HEK293 (cell line): ENCODE data around the gene CAPN10.

Experiments used
- CTCF ChIP-seq: fragments of 450-650 bp; formaldehyde crosslinking; IDR thresholded peaks from 2 replicates; pipeline ENCODE4 v1.5.1; 2016; ENCODE audit warnings: missing biosample characterization, missing genetic modification characterization
- MYNN ChIP-seq: fragments of 450-650 bp; formaldehyde crosslinking; IDR thresholded peaks from 2 replicates; pipeline ENCODE4 v1.5.1; 2016; ENCODE audit warnings: missing biosample characterization, missing genetic modification characterization, borderline replicate concordance
- REPIN1 ChIP-seq: fragments of 450-650 bp; formaldehyde crosslinking; IDR thresholded peaks from 2 replicates; pipeline ENCODE4 v1.5.1; 2017; ENCODE audit warnings: missing biosample characterization, missing genetic modification characterization, low read depth
- ZNF184 ChIP-seq: fragments of 450-650 bp; IDR thresholded peaks from 2 replicates; pipeline ENCODE4 v1.5.1; 2018; ENCODE audit warnings: missing biosample characterization, mild to moderate bottlenecking, missing genetic modification characterization
- ZNF274 ChIP-seq, 2 experiments: fragments of 200-500 bp in 1 of 2; fragments of 450-650 bp in 1 of 2; sonication (Bioruptor generic) in 1 of 2; formaldehyde crosslinking in 1 of 2; IDR thresholded peaks; 2 replicates each; pipeline versions ENCODE4 v1.5.1 to v1.6.1; 2014 to 2016; ENCODE audit warnings: borderline replicate concordance in 1 of 2, inconsistent platforms in 1 of 2, low read length in 1 of 2, missing biosample characterization in 1 of 2, missing genetic modification characterization in 1 of 2
- ZNF335 ChIP-seq: fragments of 450-650 bp; formaldehyde crosslinking; conservative IDR thresholded peaks from 2 replicates; pipeline ENCODE4 v1.5.1; 2016; ENCODE audit warnings: missing biosample characterization, missing genetic modification characterization
- ZNF561 ChIP-seq: fragments of 450-650 bp; IDR thresholded peaks from 2 replicates; pipeline ENCODE4 v1.5.1; 2018; ENCODE audit warnings: missing biosample characterization, missing genetic modification characterization, borderline replicate concordance

- TF ChIP-seq CTCF (no peak), ZNF335 (tag by site-specific recombination) (no peak), ZNF561 (tag by site-specific recombination) (no peak), REPIN1 (tag by site-specific recombination) (no peak), MYNN (tag by site-specific recombination) (no peak), ZNF274 (IDR thresholded peaks at IDR 0.05; ENCODE audit: low read length) (no peak), ZNF274 (tag by site-specific recombination; IDR thresholded peaks at IDR 0.05; ENCODE audit: borderline replicate concordance) (no peak), ZNF184 (tag by site-specific recombination) (no peak)
Observed at GRCh38 chr2:240646900-240647502, 60.5 kb downstream of the CAPN10 start.
